GM12891 (cell line): ENCODE measurements around the gene RNF151.

Source experiments
- POLR2A ChIP-seq: IDR thresholded peaks from 2 replicates; pipeline ENCODE4 v1.6.1; 2011; ENCODE audit warnings: low read depth, low read length, control low read depth
- POLR2AphosphoS5 ChIP-seq: IDR thresholded peaks from 2 replicates; pipeline ENCODE4 v1.6.1; 2011; ENCODE audit warnings: low read depth, low read length, control low read depth
- TAF1 ChIP-seq: IDR thresholded peaks from 2 replicates; pipeline ENCODE4 v1.6.1; 2011; ENCODE audit warnings: low read depth, low read length, control low read depth

DNA sequence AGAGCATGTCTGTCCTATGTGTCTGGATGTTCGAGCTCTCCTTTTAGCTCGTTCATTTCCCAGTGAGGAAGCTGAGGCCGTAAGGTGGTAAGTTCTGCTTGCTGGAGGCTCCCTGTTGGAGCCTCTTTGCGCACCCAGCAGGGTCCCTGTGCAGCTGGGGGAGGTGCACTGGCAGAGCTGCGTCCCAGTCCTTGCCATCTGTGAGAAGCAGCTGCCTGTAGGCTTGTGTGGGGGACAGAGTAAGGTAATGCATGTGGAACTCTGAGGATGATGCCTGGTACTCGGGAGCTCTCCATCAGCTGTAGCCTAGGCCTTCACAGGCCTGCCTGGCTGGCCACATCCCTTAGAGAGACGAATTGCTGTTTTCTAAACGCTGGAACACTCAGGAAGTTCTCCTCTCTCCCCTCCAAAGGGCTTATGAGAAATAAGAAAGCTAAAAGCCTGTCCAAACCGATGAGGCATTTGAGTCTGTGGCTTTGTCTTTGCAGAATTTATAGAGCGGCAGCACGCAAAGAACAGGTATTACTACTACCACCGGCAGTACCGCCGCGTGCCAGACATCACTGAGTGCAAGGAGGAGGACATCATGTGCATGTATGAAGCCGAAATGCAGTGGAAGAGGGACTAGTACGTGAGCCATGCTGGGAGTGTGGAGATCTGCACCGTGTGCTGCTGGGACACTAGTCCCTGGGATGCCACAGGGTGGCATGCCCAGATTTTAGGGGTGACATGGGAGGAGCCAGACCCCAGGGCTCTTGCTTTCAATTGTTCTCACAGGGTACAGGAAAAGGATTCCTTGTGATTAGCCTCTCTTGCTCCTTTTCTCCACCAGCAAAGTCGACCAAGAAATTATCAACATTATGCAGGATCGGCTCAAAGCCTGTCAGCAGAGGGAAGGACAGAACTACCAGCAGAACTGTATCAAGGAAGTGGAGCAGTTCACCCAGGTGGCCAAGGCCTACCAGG lies 5.7 kb upstream of the RNF151 start:
- peak; percentile 97 for TF ChIP-seq POLR2A
- peak; percentile 98 for TF ChIP-seq POLR2AphosphoS5
- TF ChIP-seq TAF1 = no peak; the same call in none of the 2 replicates
